Karpas-422 (cell line): ENCODE measurements around the gene GPBP1L1. TPM values are rescaled to one million over a fixed set of nuclear protein-coding genes. Genes with fewer than 3 reads are reported as not detected.
A peak's percentile ranks its signal among the peaks of the same experiment; 100 is the strongest.
"Not testable (repeated sequence)": the region's sequence is repeated elsewhere in the genome, so short reads cannot be mapped to it uniquely, and the experiment has no call there.

Experiments
- DNase-seq: peaks from one replicate; pipeline ENCODE4 v3.0.0-alpha.2; 2015
- H2AFZ ChIP-seq: fragments of 200-600 bp; sonication (generic); 2 replicates; pipeline ENCODE4 v1.6.1; 2014; ENCODE audit warnings: antibody characterized with exemption, low read length, mixed read lengths
- H3K27ac ChIP-seq: fragments of 200-600 bp; sonication (generic); 2 replicates; pipeline ENCODE4 v1.5.1; 2014; ENCODE audit warnings: mild to moderate bottlenecking, low read length, moderate library complexity
- H3K27me3 ChIP-seq: fragments of 200-600 bp; sonication (generic); 2 replicates; pipeline ENCODE4 v1.6.1; 2014; ENCODE audit warnings: low read length, mixed read lengths
- H3K36me3 ChIP-seq: fragments of 200-600 bp; sonication (generic); 2 replicates; pipeline ENCODE4 v1.6.1; 2014; ENCODE audit warnings: low read length, mixed read lengths; ENCODE audit not compliant: insufficient read depth
- H3K4me1 ChIP-seq: fragments of 200-600 bp; sonication (generic); 2 replicates; pipeline ENCODE4 v1.6.1; 2014; ENCODE audit warnings: mild to moderate bottlenecking, low read length, mixed read lengths
- H3K4me2 ChIP-seq: fragments of 200-600 bp; sonication (generic); 2 replicates; pipeline ENCODE4 v1.6.1; 2014; ENCODE audit warnings: low read length, low read depth, mild to moderate bottlenecking; ENCODE audit not compliant: poor library complexity, severe bottlenecking
- H3K4me3 ChIP-seq: fragments of 200-600 bp; sonication (generic); 2 replicates; pipeline ENCODE4 v1.5.1; 2014; ENCODE audit warnings: mild to moderate bottlenecking, antibody characterized with exemption, low read length, mixed read lengths
- H3K79me2 ChIP-seq: fragments of 200-600 bp; sonication (generic); 2 replicates; pipeline ENCODE4 v1.6.1; 2014; ENCODE audit warnings: mild to moderate bottlenecking, low read length, mixed read lengths
- H3K9ac ChIP-seq: fragments of 200-600 bp; sonication (generic); 2 replicates; pipeline ENCODE4 v1.6.0; 2014; ENCODE audit warnings: low read length
- H3K9me2 ChIP-seq: fragments of 200-600 bp; sonication (generic), shearing (Covaris generic); replicated peaks from 2 replicates; pipeline ENCODE4 v1.6.0; 2014; ENCODE audit warnings: mild to moderate bottlenecking, low read length, moderate library complexity; ENCODE audit not compliant: insufficient read depth
- H3K9me3 ChIP-seq: fragments of 300-700, 200-600 bp; sonication (generic); 2 replicates; pipeline ENCODE4 v1.6.1; 2014; ENCODE audit warnings: low read length, mixed read lengths
- H4K20me1 ChIP-seq: fragments of 200-600 bp; sonication (generic); 2 replicates; pipeline ENCODE4 v1.6.1; 2014; ENCODE audit warnings: mild to moderate bottlenecking, antibody characterized with exemption, low read length, low read depth; ENCODE audit not compliant: insufficient read depth
- total RNA-seq: library from RNA; depleted of rRNA; stranded (reverse); fragments of >200 nt; shearing (Covaris generic); gene quantifications from 2 replicates; pipeline ENCODE4 v1.2.3, GENCODE V29; 2014; ENCODE audit warnings: low replicate concordance; rRNA removed

Gene GPBP1L1, protein sequence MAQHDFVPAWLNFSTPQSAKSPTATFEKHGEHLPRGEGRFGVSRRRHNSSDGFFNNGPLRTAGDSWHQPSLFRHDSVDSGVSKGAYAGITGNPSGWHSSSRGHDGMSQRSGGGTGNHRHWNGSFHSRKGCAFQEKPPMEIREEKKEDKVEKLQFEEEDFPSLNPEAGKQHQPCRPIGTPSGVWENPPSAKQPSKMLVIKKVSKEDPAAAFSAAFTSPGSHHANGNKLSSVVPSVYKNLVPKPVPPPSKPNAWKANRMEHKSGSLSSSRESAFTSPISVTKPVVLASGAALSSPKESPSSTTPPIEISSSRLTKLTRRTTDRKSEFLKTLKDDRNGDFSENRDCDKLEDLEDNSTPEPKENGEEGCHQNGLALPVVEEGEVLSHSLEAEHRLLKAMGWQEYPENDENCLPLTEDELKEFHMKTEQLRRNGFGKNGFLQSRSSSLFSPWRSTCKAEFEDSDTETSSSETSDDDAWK
- 95.8 and 98.0 TPM in 2 replicates for total RNA-seq

GRCh38 chr1:45686288-45687013 lies at the start of gene GPBP1L1:
GPBP1L1 (minus strand) TSS chr1:45686533; CDS start chr1:45659087, 27,446 bp downstream.
- Histone ChIP-seq H3K27ac (peak within 1 kb of the TSS; percentile 93), H3K9me3 (no peaks in the 10 kb centered on the region), H3K27me3 (no peaks in the 10 kb centered on the region), H3K36me3 (peaks cover 7% of the 10 kb centered on the region; the same call in 1 of the 2 replicates), H3K79me2 (peaks cover 86% of the 10 kb centered on the region), H2AFZ (no peak within 1 kb of the TSS; the same call in 1 of the 2 replicates), H3K9me2 (no peaks in the 10 kb centered on the region), H3K4me3 (peak within 1 kb of the TSS; percentile 95), H4K20me1 (peaks cover 12% of the 10 kb centered on the region; the same call in 1 of the 2 replicates), H3K4me1 (peaks cover 47% of the 10 kb centered on the region), H3K4me2 (peak within 1 kb of the TSS; percentile 89), H3K9ac (peak within 1 kb of the TSS; percentile 94)
- peak; percentile 99 for DNase-seq

DNA sequence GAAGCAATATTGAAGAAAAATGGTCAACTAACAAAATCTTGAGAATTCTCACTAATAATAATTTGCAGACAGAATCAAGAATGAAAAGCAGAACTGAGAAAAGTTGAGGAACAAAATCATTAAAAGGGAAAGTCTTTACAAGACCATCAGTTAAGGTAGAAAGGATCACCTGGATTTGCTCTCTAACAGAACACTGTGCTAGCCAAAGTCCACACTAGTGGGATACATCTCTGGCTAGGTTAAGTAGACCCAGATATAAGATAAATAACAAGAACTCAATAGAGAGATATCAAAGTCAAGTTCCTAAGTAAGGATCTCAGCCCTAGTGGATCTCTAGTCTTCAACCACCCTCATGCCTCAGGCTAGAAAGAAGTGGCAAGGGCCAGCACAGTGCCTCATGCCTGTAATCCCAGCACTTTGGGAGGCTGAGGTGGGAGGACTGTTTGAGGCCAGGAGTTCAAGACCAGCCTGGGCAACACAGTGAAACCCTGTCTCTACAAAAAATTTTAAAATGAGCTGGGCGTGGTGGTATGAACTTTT lies 44.5 kb upstream of the GPBP1L1 start:
- H3K27me3 ChIP-seq, result no peaks in the 10 kb centered on the region
- DNase-seq, result no peak
- peak overlapping the region; percentile 16; the same call in 1 of the 2 replicates for H3K27ac ChIP-seq
- H3K4me2 ChIP-seq, result no peak overlapping the region
- H3K9me3 ChIP-seq, result no peaks in the 10 kb centered on the region
- H3K4me3 ChIP-seq, result no peak overlapping the region
- H3K4me1 ChIP-seq, result peaks cover 12% of the 10 kb centered on the region
- no peaks in the 10 kb centered on the region for H3K36me3 ChIP-seq
- H4K20me1 ChIP-seq, result no peaks in the 10 kb centered on the region
- H3K9me2 ChIP-seq, result no peaks in the 10 kb centered on the region
- H3K9ac ChIP-seq, result no peak overlapping the region
- 0 out of 2 replicates have a peak overlapping the region, but pooled peaks have one; percentile 24 for H2AFZ ChIP-seq
- no peaks in the 10 kb centered on the region for H3K79me2 ChIP-seq

- Histone ChIP-seq H3K4me1 (peaks cover 12% of the 10 kb centered on the region), H3K9me2 (no peaks in the 10 kb centered on the region), H2AFZ (0 out of 2 replicates have a peak overlapping the region, but pooled peaks have one; percentile 24), H3K4me3 (no peak overlapping the region), H3K79me2 (no peaks in the 10 kb centered on the region), H3K4me2 (no peak overlapping the region), H3K27ac (peak overlapping the region; percentile 16; the same call in 1 of the 2 replicates), H3K36me3 (no peaks in the 10 kb centered on the region), H3K27me3 (no peaks in the 10 kb centered on the region), H4K20me1 (no peaks in the 10 kb centered on the region), H3K9ac (no peak overlapping the region), H3K9me3 (no peaks in the 10 kb centered on the region)
- no peak for DNase-seq
Observed at GRCh38 chr1:45730075-45730779, 43.9 kb upstream of the GPBP1L1 start.

GRCh38 chr1:45726007-45726406 lies 39.7 kb upstream of the GPBP1L1 start:
- H3K9me3 ChIP-seq, H3K27ac ChIP-seq, H3K36me3 ChIP-seq, H3K27me3 ChIP-seq, H3K79me2 ChIP-seq, H2AFZ ChIP-seq, H3K9me2 ChIP-seq, H3K4me2 ChIP-seq, H3K4me3 ChIP-seq, H3K9ac ChIP-seq, DNase-seq, H4K20me1 ChIP-seq: not testable (repeated sequence)
- peaks cover 11% of the 10 kb centered on the region for H3K4me1 ChIP-seq

DNA sequence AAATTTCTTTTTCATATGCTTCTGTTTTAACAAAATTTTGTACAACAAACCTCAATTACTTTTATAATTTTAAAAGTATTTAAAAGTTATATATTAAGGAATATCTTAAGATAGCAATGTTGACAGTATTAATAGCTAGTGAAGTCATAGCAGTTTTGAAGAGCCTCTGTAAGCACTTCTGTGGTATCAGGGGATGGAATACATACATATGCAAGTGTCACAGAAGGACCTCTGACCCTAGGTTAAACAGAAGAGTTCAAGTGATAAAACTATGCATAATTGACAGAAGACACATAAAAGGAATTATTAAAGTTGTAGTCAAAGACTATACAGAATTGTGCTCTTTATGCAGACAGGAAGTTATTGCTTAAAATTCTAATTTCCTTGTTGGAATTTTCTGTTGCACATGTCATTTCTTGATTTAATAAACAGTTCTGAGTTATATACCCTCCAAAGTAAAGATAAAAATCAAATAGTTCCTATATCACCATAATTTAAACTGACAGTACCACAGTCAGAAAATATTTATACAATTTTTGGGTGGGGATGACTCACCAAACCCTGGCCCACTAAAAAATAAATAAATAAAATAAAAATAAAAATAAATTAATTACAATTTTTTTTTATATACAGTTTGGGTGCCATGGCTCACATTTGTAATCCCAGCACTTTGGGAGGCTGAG lies 37.1 kb upstream of the GPBP1L1 start:
- Histone ChIP-seq H3K4me2 (no peak overlapping the region), H3K79me2 (no peaks in the 10 kb centered on the region), H4K20me1 (no peaks in the 10 kb centered on the region), H3K9me3 (no peaks in the 10 kb centered on the region), H3K9ac (no peak overlapping the region), H3K36me3 (no peaks in the 10 kb centered on the region), H3K4me3 (no peak overlapping the region), H3K9me2 (no peaks in the 10 kb centered on the region), H3K27me3 (no peaks in the 10 kb centered on the region), H2AFZ (no peak overlapping the region), H3K4me1 (no peaks in the 10 kb centered on the region), H3K27ac (no peak overlapping the region)
- DNase-seq, result no peak

- Histone ChIP-seq H3K4me1 (no peaks in the 10 kb centered on the region), H3K9ac (no peak overlapping the region), H3K9me3 (no peaks in the 10 kb centered on the region), H2AFZ (no peak overlapping the region), H3K27me3 (no peaks in the 10 kb centered on the region), H3K79me2 (no peaks in the 10 kb centered on the region), H3K4me3 (no peak overlapping the region), H3K27ac (no peak overlapping the region), H3K9me2 (no peaks in the 10 kb centered on the region), H3K36me3 (no peaks in the 10 kb centered on the region), H3K4me2 (no peak overlapping the region), H4K20me1 (no peaks in the 10 kb centered on the region)
- DNase-seq, result no peak
Observed at GRCh38 chr1:45722809-45723208, 36.5 kb upstream of the GPBP1L1 start.

- Histone ChIP-seq H4K20me1 (no peaks in the 10 kb centered on the region), H3K9me3 (no peaks in the 10 kb centered on the region), H3K27ac (no peak overlapping the region), H3K9me2 (no peaks in the 10 kb centered on the region), H3K9ac (no peak overlapping the region), H2AFZ (no peak overlapping the region), H3K27me3 (no peaks in the 10 kb centered on the region), H3K4me1 (no peaks in the 10 kb centered on the region), H3K4me2 (no peak overlapping the region), H3K36me3 (no peaks in the 10 kb centered on the region), H3K4me3 (no peak overlapping the region), H3K79me2 (no peaks in the 10 kb centered on the region)
- DNase-seq, result no peak
Observed at GRCh38 chr1:45721207-45721606, 34.9 kb upstream of the GPBP1L1 start.
